Measurements from ENCODE around the gene C4orf36.

GRCh38 chr4:86910369-86910768, 18.1 kb upstream of the C4orf36 start:
- TF ChIP-seq CTCF (IDR thresholded peaks at IDR 0.05) (no peak), POLR2A (IDR thresholded peaks at IDR 0.05) (no peak)

All from vagina (tissue), 2 donors.